SKM-1 (cell line): ENCODE data around the gene KRT82.

ENCODE experiments used
- DNase-seq: peaks from one replicate; lab custom pipeline; 2025; ENCODE audit not compliant: unreplicated experiment; lab: John Stamatoyannopoulos, UW

The KRT82 gene

DNA sequence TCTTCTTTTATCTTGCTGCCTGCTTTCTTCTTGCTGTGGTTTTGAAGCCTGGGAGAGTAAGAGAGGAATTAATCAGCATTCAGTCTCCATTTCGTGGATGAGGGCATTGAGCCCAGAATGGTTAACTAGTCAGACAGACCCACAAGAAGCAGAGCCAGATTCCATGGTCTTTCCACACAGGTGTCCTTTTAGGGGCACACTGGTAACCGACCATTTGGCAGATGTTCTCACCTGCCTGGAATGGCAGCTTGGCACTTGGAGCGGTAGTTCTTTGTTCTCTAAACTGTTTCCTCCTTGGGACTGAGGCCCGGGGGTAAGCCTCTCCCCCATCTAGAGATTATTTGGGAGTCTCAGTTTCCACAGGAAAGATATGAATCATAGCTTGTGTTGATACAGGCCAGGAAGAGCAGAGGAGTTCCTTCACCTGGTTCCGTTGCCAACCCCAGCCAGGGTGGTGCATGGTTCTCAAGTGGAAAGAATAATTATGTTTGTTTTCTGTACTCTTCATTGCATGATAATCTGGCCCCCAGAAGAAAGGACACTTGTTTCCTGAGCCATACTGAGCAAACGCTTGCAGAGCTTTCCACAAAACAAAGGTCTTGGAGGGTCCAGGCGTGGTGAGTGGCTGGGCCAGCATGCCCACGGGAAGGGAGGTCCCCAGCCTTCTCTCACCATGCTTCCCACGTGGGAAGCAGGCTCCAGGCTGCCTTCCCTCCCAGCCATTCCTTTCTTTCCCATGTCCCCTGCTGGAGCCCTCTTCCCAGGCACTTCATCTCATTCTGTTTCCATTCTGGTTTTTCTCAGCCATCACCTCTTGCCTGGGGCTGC is 30.1 kb upstream of the KRT82 start:
- no peak for DNase-seq

DNA sequence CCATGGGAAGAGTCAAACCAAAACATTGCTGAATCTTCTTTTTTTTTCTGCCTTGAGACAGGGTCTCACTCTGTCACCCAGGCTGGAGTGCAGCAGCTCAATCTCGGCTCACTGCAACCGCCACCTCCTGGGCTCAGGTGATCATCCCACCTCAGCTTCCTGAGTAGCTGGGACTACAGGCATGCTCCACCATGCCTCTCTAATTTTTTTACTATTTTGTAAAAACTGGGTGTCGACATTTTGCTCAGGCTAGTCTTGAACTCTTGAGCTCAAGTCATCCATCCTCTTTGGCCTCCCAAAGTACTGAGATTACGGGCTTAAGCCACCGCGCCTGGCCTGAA is 29.5 kb upstream of the KRT82 start:
- DNase-seq, result no peak

DNA sequence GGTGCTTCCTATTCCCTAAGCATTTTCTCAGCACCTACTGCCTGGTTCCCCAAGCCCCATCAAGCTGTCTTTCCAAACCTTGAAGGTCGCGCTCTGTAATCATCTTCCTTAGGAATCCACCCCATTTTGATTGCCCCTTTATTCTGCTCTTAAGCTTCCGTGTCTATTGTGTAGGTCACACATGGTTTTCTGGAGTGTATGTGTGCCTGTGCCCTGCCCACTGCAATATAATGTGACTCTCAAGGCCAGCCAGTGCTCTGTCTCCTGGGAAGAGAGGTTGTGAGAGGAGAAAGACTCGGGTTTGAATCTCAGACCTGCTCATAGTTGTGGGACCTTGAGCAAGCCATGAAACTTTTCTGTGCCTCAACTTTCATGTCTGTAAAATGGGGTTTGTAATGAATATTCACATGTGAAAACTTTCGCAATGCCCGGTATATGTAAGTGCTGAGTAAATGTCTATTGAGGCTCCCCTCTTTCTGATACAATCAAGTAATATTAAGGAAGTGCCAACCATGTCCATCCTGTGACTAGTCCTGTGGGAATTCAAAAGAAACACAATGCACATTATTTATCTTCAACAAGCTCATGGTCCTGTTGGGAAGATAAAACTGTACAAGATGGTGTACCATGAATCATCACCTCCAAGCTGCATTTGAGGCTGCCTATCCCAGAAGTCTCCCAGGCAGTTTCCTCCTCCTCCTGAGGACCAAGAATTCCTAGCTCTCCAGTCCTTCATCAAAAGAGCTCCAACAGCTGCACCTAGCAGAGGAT is 28.8 kb upstream of the KRT82 start:
- DNase-seq, result no peak

DNA sequence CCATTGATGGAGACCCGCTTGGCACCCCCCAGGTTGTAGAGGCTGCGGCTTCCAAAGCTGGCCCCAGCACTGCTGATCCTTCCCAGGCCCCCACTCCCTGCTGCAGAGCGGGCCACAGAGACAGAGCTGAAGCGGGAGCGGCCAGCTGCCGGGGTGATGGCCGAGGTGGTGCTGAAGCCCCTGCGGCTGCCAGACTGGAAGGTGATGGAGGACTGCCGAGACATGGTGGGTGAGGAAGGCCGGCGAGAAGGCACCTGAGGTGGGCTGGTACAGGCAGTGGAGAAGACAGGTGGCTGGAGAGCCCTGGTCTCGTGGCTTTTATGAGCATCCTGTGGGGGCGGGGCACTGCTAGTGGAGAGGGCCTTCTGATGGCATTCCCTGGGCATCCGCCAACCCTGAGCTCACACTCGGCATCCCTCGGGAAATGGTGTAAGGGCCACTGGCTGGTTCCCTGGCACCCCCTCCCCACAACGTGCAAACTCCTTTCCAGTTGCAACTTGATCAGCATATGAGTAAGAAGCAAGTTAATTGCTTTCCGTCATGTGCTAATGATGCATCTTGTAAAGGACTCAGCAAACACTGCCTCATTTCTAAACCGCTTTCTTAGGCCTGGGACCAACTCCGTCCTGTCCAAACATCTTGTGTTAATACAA is 28.1 kb upstream of the KRT82 start, which contains the start of gene KRT75:
Gene KRT75, minus strand, starts transcription at position 291 of the 653 bp plus-strand sequence. Its CDS starts 67 bp downstream, at position 224.
- DNase-seq, result no peak

DNA sequence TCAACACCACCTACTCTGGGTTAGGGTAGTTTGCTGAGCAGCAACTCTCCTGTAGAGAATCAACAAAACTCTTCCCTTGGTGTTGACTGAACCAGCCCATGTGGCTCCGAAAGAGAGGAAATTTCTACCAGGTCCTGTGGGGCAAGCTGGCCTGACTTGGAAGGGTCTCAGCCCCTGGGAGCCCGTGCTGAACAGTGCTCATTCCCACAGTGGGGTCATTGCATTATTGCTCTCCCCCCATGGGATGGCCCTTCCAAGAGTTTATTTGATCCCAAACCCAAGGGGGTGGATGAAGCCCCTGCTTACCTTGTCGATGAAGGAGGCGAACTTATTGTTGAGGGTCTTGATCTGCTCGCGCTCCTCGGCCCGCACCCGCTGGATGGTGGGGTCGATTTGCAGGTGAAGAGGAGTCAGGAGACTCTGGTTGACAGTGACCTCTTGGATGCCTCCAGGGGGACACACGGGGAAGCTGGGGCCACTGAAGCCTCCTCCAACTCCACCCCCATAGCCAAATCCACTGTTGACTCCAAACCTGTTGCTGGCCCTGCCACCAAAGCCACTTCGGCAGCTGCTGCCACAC is 27.5 kb upstream of the KRT82 start:
- no peak for DNase-seq

DNA sequence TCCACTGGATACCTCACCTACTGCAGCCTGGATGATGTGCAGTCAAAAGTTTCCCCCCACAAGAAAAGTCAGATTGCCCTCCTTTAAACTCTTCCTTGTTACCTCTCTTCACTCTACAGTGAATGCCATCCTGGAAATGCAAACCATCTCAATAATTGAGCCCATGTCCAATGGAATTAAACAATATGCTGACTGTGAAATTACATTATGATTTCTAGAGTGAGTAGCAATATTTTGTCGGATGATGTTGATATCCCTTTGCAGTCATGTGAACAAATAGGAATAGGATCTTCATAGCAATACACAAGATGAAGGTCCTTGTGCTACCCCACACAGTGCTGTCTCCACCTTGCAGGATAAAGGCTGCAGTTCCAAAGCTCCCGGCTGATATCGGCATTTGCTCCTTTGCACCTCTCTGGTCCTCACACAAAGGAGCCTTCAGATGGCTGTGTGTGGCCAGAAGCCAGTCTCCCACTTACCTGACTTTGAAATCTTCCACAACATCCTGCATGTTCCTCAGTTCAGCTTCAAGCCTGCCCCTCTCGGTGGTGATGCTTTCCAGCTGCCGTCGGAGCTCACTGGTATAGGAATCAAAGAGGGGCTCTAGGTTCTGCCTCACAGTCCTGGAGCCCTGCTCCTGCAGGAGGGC is 26.5 kb upstream of the KRT82 start:
- DNase-seq, result no peak

DNA sequence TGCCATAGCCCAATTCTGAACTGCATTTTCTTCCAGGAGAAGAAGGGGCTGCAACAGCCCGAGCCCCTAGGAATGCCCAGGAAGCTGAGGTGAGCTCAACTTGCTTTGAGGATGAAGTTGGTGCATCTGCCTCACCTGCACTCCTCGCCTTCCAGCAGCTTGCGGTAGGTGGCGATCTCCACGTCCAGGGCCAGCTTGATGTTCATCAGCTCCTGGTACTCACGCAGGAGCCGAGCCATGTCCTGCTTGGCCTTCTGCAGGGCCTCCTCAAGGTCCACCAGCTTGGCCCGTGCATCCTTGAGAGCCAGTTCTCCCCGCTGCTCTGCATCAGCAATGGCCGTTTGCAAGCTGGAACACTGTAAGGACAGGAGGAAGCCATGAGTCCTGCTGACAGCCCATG is 22.0 kb upstream of the KRT82 start:
- no peak for DNase-seq

DNA sequence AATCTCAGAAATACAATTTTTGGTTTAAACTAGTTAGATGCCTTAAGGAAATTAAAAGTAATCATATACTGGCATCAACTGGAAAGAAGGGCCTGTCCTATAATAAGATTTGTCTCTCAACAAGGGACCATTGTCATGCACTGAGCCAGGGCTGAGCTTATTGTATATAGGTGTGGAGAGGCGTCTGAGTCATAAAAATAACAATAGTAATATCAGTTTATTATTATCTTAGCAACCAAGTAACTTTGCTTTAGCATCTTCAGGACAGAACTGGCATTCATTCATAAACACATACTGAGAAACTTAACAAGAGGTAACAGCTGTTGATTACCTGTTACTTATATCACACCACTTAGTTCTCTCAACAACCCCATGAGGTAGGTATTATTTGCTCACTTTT is 20.9 kb upstream of the KRT82 start:
- DNase-seq, result no peak

DNA sequence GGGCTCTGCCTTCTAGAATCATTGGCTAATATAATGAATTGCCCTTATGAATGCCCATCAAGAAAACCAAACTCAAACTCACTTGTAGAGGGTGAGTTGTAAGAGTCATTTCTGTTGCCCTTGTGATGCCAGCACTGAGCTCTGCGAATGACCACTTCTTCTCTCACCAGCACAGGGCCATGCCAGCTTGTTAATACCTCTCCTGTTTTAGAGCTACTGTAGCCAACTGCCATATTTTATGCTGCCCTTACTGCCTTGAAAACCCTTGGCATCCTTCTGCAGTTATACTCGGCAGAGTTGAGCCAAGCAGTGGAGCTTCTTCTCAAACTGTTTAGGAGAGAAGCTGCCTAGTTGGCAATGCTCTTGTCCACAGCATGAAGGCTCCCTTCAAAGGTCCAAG is 19.9 kb upstream of the KRT82 start:
- no peak for DNase-seq

DNA sequence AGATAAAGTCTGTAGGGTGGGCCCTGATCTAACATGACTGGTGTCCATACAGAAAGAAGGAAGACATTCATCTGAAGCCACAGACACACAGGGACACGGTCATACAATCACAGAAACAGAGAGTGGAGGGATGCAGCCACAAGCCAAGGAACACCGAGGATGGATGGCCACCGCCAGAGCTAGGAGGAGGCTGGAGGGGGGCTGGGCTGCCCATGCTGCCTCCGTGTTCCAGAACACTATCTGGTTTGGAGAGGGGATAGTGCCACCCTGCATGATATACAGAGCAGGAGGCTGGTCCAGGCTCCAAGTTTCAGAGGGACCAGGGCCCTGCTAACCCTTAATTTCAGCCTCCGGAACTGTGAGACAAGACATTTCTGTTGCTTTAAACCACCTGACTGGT is 19.3 kb upstream of the KRT82 start:
- DNase-seq, result no peak

DNA sequence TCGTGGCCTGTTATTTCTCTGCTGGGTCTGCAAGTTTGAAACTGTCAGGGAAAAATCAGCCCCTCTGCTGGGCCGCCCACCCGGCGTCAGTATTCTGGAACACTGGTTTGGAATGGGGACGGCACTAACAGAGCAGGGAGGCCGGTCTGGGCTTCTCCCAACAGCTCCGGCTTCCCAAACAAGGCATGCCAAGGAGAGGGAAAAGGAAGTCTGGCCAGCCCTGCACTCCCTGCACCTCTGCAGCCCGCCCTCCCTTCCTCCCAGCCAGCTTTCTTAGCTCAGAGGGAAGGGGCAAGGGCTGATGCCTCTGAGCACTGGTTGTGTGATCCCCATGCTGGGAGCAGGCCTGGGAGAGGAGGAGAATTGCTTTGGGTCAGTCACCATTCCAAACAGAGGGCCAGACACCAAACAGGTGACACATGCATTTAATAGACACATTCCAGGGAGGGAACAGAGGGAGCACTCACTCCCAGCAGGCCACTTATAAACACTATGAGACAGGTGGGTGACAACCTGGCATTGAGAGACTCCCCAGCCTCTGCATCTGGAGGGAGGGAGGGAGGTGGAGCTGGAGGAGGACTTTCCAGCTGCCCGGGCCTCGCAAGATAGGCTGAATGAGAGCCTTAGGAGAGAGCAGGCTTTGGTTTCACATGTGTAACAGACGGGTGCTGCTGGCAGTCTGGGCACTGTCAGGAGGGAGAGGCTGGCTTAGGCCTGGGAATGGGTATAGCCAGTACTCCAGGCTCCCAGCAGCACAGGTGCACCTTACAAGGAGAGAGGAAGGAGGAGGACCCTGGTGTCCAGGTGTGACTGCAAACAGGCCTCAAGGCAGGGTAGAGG is 17.7 kb upstream of the KRT82 start:
- DNase-seq, result no peak

DNA sequence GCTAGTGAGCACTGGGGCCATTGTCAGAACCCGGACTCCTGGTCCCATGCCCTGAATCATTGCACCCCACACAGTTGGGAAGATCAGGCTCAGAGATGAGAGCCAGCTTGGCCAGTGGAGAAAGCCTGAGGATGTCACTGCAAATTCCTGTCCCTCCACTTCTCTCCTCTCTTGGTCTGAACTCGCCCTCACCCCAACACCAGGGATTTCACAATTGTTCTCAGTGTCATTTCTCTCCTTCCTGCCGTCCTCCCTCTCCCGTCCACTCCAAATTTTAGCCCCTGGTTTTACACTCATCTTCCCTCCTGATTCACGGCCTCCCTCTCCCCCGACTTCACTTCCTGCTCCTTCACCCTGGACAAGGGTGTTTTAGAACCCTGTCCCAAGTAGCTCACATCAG is 16.9 kb upstream of the KRT82 start:
- DNase-seq, result no peak

DNA sequence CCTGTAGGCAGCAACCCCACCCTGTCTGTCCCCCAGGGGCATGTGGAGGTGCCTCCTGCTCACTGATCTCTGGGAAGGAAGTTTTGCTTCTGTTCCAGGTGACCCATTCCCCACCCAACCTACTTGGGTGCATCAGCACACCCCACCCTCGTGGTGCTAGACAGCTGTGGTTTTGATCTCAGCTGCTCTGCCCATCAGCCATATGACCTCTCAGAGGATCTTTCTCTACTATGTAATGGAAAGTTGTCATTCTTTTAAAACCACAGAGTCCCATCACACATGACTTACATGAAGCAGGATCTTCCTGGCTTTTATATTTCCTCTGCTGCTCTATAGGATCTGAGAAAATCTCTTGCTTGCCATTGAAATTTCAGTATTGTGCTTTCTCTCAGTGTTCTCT is 13.5 kb upstream of the KRT82 start:
- no peak for DNase-seq

DNA sequence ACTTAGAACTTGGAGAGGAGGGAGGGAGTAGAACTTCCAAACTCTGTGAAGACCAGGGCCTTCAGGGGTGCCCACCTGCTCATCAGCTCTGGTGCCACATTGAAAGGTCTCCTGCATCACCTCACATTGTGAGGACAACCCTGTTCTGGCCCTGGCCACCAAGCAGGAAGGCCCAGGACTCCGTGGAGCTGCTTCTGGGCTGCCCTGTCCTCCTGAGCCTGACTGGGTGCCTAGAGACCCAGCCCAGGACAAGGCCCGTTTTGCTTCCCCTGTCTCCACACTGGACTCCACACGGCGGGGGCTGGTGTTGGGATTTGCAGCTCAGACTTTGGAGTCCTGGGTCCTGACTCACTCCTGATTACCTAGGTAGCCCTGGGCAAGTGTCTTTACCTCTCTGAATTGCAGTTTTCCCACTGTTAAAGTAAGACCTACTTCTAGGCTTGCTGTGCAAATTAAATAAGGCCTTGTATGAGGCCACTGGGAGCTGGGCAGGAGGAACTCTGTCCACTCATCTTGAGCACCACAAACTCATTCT is 12.5 kb upstream of the KRT82 start:
- no peak for DNase-seq

DNA sequence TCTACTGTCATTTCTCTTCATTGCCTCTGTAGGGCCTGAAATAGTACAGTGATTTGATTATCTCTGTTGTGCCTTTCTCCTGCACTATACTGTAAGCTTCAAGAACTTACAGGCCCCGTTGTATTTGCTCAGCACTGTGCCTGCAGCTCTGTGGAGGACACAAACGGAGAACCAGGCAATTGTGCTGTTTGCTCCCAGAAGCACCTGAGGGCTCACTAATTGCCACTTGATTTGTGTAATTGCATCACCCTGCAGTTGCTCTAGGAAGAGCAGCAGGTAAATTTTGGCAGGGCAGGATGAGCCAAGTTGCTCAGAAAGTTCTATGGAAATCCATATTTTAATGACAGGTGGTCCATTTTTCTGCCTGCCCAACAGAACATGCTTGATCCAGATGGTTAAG is 11.6 kb upstream of the KRT82 start:
- DNase-seq, result no peak

DNA sequence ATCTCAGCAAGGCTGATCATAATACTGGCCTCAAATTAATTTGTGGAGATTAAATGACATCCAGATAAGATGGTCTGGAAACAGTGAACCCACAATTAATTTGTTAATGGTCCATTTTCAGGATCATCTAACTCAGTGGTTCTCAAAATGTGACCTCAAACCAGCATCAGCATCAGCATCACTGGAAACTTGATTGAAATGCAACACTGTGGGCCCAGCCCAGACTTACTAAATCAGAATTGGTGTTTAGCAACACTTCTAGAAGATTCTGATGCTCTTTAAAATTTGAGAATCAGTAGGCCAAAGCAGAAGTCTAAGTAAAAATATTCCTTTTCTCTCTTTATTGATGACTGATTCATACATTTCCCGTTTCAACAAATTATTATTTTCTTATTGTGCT is 10.7 kb upstream of the KRT82 start:
- DNase-seq, result no peak

DNA sequence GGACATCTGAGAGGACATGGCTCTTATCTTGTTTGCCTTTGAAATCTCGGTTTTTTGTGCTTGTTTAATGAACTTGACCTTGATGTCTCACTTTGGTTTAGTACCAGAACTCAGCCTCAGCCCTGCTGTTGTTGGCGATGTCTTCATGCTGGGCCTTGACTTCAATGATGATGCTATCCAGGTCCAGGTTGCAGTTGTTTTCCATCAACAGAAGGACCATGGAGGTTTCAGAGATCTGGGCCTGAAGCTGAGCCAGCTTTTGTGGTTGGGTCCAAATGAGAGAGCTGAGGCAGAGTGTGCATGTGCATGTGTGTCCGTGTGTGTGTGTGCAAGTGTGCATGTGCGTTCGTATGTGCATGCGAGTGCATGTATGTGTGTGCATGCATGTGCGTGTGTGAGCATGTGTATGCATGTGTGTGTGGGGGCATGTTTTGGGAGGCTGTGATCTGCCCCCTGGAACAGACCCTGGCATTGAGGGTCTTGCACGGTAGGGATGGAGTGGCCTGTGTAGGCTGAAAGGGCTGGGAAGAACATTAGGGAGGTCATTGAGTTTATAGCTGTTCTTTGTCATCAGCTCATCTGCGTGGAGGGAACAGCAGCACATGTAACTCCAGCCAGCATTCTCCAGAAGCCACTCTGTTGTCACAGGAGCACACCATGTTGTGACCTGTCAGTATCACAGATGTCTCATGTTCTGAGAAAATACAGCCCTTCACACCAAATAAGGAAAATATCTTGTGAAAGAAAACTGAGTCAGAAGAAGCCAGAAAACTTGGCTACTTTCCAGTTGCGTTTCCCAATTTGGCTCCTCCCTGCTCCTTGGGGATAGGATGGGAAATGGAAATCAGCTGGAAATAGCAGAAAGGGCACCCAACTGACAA is 10.0 kb upstream of the KRT82 start:
- DNase-seq, result no peak

DNA sequence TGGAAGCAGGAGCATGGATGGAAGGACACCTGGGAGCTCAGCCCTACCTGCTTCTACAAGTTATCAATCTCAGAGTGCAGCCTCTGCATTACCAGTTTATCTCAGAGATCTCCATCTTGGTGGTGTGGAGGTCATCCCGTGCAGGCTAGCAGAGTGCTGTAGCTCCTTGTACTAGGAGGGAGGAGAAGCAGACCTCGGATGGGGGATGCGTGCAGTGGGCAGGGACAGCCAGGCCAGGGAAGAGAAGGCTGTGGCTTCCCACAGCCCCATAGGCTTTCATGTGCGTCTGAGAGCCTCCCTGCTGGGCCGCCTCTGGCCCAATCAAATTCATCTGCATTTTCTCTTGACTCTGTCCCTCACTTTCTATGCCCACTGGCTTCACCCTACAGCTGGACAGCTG is 8.8 kb upstream of the KRT82 start:
- DNase-seq, result no peak

DNA sequence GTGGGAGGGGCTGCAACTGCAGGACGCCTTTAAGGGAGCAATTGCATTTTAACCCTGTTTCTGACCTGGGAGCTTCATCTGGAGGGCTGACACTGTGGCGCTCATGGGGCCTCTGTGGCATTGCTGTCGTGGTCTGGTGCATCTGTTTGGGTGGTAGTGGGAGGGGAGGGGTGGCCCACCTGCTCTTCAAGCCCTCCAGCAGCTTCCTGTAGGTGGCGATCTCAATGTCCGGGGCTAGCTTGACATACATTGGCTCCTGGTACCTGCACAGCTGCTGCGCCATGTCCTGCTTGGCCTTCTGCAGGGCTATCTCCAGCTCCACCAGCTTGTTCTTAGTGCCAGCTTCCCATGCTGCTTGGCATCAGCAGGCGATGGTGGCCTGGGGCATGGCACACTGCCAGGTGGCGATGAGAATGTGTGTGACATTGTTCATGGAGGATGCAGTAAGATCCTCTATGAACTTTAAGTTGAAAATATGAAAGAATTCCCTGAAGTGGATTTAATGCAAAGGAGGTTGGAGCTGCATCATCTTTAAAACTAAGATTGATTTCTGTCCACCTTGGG is 7.7 kb upstream of the KRT82 start:
- DNase-seq, result no peak
